Umbilical cord (tissue), 2 donors: ENCODE measurements around the gene SNX32. TPM values are rescaled to one million over a fixed set of nuclear protein-coding genes. Genes with fewer than 3 reads are reported as not detected.
"Not testable (repeated sequence)": the region's sequence is repeated elsewhere in the genome, so short reads cannot be mapped to it uniquely, and the experiment has no call there.

Experiments
- DNase-seq: peaks from one replicate; pipeline ENCODE4 v3.0.0-alpha.2; 2015; ENCODE audit warnings: low spot score
- total RNA-seq: library from RNA; depleted of rRNA; stranded (reverse); fragments of >200 nt; gene quantifications from one replicate; pipeline ENCODE4 v1.2.3, GENCODE V29; 2014; ENCODE audit warnings: low replicate concordance; ENCODE audit not compliant: insufficient read depth

SNX32 gene
- total RNA-seq, 1 donor from 2014 or later, result 1.9 TPM

DNA sequence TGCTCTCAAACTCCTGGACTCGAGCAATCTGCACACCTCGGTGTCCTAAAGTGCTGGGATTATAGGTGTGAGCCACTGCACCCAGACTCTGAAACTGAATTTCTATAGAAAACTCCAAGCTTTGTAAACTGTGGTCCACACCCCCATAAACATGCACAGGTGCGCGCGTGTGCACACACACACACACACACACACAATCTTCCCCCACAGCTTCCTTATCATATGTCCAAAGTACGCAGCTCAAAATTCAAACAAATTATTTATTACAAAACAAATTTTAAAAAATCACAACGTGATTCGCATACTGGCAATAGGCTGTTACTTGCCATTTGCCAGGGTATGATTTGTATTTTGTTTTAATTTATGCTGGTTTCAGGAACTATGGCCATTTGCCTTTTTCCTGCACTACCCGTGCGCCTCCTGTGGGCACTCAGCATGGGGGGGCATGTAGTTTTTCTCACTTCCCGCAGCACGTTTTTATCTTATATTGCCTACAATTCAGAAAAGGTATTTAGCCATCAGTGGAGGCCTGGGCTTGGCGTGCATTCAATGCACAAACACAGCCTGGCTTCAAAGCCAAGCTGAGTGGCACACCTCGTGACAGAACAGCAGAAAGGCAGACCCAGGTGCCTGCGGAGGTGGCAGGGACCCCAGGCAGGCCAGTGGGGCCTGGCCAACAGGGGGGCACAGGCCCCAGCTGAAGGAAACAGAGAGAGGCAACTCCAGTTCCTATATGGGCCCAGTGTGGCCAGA is 10.8 kb upstream of the SNX32 start:
- no peak for DNase-seq

DNA sequence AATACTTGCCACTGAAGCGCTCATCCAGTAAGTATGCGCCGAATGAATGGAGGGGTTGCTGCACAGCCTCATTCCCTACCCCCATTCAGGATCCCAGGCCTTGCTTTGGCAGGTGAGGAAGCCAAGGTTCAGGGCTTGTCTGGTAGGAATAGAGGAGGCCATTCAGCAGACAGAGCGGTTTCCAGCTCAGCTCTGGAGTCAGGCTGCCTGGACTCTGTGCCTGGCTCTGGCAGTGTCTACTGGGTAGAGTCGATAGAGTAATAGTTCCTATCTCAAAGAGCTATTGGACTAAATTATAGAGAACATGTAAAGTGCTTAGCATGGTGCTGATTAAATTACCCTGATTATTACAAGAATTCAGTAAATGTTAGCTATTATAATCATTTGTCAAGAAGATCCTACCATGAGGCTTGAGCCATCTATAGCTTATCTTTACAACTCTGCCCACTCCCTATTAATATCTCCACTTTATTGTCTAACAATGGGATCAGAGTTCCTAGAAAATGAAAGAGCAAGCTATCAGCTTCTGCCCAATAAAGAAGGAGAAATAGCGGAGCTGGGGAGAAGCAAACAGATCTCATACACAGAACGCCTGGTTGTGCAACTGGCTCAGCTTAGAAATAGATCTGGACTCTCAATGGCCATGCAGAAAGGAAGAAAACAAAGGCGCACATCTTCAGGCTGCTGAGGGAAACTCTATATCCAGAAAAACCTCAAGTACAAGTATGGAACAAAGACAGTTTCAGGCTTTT is 6.6 kb upstream of the SNX32 start:
- DNase-seq, result no peak

DNA sequence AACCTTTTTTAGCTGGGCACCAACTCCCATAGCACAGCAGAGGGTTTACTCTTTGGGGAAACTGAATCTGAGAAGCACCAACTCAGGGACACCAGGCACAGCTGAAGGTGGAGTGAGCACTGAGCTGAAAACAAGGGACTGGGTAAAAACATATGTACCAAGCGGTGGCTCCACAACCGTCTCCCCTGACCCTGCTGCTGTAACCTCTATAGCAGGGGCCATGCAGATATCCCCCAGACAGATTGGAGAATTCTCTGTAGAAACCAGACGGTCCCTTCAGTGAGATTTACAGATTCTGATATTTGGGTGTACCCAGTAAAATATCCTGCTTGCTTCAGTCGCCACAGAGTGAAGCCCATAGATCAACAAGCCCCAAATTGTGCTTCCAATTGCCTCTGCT is 4.3 kb upstream of the SNX32 start:
- no peak for DNase-seq

DNA sequence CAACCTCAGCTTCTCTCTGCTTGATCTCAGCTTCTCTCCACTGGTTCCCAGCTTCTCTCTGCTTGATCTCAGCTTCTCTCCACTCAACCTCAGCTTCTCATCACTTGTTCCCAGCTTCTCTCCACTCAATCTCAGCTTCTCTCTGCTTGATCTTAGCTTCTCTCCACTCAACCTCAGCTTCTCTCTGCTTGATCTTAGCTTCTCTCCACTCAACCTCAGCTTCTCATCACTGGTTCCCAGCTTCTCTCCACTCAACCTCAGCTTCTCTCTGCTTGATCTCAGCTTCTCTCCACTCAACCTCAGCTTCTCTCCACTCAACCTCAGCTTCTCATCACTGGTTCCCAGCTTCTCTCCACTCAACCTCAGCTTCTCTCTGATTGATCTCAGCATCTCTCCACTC is 1.5 kb upstream of the SNX32 start:
- DNase-seq, result not testable (repeated sequence)

DNA sequence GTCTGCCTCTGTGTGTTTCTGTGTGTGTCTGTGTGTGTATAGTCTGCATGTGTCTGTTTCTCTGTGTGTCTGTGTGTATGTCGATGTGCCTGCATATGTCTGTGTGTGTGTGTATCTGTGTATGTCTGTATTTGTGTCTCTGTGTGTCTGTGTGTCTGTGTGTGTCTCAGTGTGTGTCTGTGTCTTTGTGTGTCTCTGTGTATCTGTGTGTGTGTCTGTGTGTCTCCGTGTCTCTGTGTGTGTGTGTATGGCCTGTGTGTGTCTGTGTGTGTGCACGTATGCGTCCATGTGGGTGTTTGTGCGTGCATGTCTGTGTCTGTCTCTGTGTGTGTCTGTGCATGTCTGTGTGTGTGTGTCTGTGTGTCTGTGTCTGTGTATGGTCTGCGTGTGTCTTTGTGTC is 439 bp downstream of the SNX32 start:
- DNase-seq, result no peak

DNA sequence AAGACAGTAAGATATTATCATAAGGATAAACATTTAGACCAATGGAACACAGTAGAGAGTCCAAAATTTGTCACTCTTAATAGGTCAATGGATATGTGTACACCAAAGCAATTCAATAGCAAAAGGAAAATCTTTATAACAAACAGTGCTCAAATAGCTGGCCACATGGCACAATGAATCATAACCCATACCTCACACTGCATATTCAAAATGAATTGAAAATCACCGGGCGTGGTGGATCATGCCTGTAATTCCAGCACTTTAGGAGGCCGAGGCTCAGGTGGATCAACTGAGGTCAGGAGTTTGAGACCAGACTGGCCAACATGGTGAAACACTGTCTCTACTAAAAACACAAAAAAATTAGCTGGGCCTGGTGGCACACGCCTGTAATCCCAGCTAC is 8.4 kb downstream of the SNX32 start:
- DNase-seq, result no peak

DNA sequence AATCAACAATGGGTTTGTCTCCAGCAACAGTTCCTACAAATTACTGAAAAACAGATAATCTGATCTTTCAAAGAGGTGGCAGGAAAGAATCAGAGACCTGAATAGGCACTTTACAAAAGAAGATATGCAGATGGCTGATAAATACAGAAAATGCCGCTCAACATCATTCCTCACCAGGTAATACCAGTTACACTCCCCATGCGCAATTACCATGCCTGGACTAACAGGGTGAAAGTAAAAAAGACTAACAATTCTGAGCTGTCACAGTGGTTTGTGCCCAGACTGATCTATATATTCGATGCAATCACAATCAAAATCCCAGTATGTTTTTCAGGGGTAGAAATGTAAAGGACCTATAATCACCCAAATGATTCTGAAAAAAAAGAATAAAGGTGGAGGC is 10.0 kb downstream of the SNX32 start:
- DNase-seq, result no peak

DNA sequence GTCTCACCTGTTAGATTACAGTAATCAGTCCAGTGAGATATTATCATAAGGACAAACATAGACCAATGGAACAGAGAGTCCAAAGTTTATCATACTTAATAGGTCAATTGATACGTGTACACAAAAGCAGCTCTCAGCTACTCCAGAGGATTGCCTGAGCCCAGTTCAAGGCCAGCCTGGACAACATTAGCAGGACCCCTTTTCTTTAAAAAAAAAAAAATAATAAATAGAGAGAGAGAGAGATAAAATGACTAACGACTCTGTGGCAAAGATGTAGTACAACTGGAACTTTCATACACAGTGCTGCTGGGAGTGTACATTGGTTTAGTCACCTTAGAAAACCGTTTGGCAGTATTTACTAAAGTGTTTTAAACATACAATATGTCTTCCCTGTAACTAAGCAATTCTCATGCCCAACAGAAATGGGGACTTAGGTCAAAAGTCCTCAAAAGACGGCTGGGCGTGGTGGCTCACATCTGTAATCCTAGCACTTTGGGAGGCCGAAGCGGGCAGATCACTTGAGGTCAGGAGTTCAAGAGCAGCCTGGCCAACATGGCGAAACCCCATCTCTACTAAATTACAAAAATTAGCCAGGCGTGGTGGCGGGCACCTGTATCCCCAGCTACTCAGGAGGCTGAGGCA is 10.6 kb downstream of the SNX32 start:
- DNase-seq, result no peak

DNA sequence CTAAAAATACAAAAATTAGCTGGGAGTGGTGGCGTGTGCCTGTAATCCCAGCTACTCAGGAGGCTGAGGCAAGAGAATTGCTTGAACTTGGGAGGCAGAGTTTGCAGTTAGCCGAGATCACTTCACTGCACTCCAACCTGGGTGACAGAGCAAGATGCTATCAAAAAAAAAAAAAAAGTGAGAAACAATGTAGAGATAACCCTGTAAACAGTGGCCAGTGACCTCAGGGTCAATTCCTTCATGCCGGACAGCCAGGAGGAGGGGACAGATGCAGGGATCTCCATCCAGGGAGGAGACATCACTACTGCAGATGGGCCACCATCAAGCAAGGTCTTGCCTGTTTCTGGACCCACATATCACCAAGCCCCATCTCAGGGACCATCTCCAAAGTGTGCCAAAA is 14.0 kb downstream of the SNX32 start:
- DNase-seq, result no peak

DNA sequence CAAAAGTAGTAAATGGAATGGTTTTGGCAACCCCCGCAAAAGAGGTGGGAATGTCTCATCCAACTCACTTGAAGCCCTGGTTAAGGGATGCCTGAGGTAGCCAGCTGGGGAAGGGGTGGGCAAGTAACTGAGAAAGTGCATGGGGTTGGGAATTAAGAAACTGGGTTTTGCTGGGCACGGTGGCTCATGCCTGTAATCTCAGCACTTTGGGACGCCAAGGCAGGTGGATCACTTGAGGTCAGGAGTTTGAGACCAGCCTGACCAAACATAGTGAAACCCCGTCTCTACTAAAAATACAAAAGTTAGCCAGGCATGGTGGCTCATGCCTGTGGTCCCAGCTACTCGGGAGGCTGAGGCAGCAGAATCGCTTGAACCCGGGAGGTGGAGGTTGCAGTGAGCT is 14.9 kb downstream of the SNX32 start:
- not testable (repeated sequence) for DNase-seq

DNA sequence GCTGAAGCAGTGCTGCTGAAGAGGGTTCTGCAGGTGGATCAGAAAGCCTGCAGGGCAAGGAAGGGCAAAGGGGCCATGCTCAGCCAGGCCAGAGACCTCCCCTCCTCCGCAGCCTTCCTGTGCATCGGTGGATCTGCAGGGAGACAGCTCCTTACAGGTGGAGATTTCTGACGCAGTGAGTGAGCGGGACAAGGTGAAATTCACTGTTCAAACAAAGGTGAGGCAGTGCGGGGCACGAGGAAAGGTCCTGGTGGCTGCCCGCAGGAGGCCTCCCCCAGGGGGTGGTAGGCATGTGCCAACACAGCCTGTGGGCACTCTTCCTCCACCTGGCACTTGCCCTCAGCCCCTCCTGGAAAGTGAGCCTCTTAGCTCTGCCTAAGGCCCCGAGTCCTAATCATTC is 15.6 kb downstream of the SNX32 start:
- no peak for DNase-seq

DNA sequence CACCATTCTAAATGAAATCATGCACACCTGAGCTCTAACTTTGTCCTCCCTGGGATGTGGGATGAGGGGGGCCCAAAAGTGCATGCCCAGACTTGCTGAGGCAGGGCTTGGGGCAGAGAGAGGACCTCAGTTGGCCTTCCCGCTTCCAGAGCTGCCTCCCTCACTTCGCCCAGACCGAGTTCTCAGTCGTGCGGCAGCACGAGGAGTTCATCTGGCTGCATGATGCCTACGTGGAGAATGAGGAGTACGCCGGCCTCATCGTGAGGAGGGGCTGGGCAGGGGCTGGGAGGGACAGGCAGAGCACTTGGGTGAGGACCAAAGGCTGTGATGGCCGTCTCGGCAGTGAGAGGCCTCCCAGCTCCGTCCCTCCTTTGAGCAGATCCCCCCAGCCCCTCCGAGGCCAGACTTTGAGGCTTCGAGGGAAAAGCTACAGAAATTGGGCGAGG is 16.0 kb downstream of the SNX32 start:
- DNase-seq, result no peak

DNA sequence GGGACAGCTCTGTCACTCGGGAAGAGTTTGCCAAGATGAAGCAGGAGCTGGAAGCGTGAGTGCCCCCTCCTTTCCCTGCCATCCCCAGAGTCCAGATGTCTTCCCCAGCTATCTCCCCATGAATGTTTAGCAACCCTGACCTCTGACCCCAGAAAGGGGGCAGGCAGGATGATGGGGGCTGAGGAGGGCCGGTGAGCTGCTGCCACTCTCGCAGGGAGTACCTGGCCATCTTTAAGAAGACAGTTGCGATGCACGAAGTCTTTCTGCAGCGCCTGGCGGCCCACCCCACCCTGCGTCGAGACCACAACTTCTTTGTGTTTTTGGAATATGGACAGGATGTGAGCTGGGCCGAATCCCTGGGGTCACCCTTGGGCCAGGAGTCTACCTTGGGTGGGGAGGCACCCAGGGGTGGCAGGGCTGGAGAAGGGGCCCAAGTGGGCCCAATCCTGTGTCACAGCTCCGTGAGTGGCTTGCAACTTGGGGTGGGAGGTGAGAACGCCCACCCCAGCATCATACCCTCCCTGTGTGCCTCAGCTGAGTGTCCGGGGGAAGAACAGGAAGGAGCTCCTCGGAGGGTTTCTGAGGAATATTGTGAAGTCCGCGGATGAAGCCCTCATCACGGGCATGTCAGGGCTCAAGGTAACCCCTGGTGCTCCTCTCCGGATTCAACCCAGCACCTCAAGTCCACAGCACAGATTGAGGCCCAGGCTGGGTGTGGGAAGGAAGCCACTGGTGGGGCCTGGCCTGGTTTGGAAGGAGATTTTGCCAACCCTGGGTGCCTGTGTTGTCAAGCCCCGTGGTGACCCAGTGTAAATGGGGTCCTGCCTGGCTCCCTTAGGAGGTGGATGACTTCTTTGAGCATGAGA is 16.7 kb downstream of the SNX32 start:
- DNase-seq, result no peak

DNA sequence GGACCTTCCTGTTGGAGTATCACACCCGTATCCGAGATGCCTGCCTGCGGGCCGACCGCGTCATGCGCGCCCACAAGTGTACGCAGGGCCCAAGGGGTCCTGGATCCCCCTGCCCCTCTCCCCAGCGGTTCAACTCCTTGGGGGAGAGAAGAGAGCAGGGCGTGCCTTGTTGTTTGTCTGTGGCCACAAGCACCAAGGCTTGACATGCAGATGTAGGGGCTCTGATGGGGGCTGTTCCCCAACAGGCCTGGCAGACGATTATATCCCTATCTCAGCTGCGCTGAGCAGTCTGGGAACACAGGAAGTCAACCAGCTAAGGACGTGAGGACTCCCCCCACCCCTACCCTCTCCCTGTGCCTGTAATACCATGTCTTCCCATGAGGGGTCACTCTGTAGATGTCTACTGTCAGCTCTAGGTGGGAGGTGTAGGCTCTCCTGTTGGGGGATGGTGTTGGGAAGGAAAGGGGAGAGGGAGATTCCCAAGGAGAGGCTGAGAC is 17.4 kb downstream of the SNX32 start:
- no peak for DNase-seq

DNA sequence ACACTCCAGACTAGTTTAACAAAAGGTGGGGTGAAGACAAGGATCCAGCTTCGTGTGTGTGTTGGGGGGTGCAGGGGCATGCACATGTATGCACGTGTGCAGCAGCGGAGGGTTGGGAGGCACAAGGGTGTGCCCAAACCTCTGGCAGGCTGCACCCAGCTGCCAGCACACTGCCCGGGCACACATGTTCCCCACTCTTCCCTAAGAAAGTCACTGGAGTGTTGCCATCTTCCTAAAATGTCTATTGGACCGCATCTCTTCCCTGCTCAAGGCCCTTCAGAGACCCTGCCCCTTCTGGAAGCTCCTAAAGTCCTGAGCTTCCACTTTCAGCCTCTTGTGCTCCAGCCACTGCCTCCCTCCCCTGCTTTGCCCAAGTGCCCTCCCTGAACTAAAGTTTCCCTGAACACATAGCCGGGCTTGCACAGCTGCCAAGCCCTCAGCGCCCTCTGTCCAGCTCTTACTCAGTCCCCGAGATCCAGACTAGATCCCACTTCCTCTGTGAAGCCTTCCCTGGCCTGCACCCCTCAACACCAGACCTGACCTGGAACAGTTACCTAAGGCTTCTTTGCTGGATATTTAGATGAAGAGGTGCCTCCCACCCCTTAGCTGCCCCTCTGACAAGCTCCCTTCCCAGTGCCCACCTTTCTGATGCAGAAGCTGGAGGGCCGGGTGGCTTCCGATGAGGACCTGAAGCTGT is 18.2 kb downstream of the SNX32 start:
- no peak for DNase-seq

DNA sequence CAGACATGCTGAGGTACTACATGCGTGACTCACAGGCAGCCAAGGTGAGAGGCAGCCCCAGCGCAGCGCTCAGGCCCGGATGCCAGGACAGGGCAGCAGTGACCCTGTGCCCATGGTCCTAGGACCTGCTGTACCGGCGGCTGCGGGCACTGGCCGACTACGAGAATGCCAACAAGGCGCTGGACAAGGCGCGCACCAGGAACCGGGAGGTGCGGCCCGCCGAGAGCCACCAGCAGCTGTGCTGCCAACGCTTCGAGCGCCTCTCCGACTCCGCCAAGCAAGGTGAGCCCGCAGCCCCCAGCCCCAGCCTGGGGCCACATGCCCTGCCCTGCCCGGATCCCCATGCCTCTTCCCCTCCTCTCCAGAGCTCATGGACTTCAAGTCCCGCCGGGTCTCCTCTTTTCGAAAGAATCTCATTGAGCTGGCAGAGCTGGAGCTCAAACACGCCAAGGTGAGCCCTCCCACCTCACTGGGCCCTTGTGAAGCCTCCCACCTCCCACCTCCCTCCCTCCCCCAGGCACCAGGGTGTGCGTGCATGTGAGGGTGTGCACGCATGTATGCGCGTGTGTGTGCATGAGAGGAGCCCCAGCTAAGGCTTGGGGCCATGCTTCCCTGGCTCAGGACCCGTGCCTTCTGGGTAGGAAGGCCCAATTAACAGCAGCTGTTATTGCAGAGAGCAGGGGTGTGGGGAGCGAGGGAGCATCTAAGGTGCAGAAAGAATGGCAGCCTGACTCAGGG is 18.9 kb downstream of the SNX32 start:
- no peak for DNase-seq

DNA sequence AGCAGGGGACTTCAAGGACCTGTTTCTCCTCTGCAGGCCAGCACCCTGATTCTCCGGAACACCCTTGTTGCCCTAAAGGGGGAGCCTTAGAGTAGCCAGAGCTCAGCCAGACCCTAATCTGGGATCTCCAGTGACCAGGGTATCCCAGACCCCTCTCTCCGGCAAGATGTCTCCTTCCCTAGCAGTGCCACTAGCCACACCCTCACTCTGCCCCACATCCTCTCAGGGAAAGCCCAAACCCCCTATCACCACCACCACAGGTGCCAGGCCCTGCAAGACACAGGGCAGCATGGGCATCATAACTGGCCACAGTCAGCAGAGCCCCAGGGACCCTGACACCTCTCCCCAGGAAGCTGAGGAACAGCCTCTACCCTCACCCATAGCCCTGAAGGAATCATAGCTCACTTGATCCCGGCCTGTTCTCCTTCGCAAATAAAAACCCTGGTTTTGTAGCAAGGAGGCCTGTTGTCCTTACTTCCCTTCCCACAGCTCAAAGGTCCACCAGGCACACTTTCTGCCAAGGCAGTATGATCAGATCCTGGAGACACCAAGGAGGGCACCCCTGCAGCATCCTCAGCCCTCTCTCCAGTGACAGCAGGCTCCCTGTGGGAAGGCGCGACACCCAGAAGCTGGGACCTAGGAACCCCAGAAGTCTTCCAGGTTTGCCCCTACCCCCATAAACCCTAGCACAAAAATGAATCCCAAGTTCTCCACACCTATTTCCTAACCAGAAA is 19.6 kb downstream of the SNX32 start:
- DNase-seq, result no peak

DNA sequence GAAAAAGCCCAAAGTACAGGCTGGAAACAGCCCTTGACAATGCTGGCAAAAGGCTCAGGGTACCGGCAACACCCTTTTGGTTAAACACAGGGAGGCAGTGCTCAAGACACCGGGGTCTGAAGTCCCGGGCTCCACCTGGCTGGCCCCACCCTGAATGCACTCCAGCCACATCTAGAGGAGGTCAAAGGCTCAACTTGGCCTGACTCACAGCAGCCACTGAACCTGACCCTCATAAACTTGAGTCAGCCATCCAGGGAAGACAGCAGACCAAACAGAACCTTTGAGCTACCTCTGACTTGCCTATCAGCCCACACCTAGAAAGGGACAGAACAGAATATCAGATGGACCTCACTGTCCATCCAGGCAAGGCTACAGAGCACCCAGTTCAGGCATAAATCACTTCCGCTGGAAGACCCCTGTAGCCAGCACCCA is 20.4 kb downstream of the SNX32 start:
- no peak for DNase-seq
